ENCODE measurements around the gene PPP1R12A.

GRCh38 chr12:79886917-79887519 is 47.9 kb downstream of the PPP1R12A start:
- TF ChIP-seq CTCF (IDR thresholded peaks at IDR 0.05) (peak; percentile 34 to 55 (median 40)), POLR2A (IDR thresholded peaks at IDR 0.05) (no peak)
